ENCODE results near the gene ABCA2. TPM values are rescaled to one million over a fixed set of nuclear protein-coding genes. Genes with fewer than 3 reads are reported as not detected.

Gene ABCA2
- total and polyA plus RNA-seq, 4 donors = 13.4 to 39.0 (median 16.5) TPM

- peaks cover 8 to 39% (median 24%) of the 10 kb centered on the region in 3 donors for H3K27me3 ChIP-seq (ENCODE audit: control insufficient read depth in 3 of 3, insufficient read depth in 3 of 3, low read length in 2 of 3)
- H3K4me1 ChIP-seq (ENCODE audit: control insufficient read depth in 5 of 5, insufficient read depth in 5 of 5, low read length in 5 of 5) = peaks cover 0 to 14% (median 0%) of the 10 kb centered on the region in 5 donors
- no peak overlapping the region for H3K9ac ChIP-seq (ENCODE audit: insufficient read depth in 1 of 2, low read length in 2 of 2)
- ATAC-seq (ENCODE audit: insufficient read depth, low FRiP score) (no peak), DNase-seq (no peak)
- H3K36me3 ChIP-seq (ENCODE audit: control insufficient read depth in 4 of 4, insufficient read depth in 4 of 4, low read length in 4 of 4) = peaks cover 0 to 6% (median 0%) of the 10 kb centered on the region in 4 donors
- no peak for TF ChIP-seq CTCF (IDR thresholded peaks at IDR 0.05; ENCODE audit: control extremely low read depth, extremely low read depth)
- peaks cover 0 to 3% (median 0%) of the 10 kb centered on the region in 4 donors for H3K9me3 ChIP-seq (ENCODE audit: control insufficient read depth in 4 of 4, insufficient read depth in 3 of 4, low read length in 3 of 4)
- H3K4me3 ChIP-seq = peak overlapping the region; percentile 59
- peak overlapping the region; percentile 73 to 74 for H3K27ac ChIP-seq (ENCODE audit: low read depth in 1 of 2, low read length in 1 of 2)
- 17% methylated on average over 18 of the region's 18 CpGs for WGBS, 2 donors
Measured at GRCh38 chr9:137044502-137045177, 16.6 kb upstream of the ABCA2 start.

GRCh38 chr9:137044037-137044436 is 16.0 kb upstream of the ABCA2 start:
- H3K4me1 ChIP-seq (ENCODE audit: control insufficient read depth in 5 of 5, insufficient read depth in 5 of 5, low read length in 5 of 5) = peaks cover 0 to 14% (median 0%) of the 10 kb centered on the region in 5 donors
- H3K27ac ChIP-seq (ENCODE audit: low read depth in 1 of 2, low read length in 1 of 2) = peak overlapping the region in 1 of 2 donors; percentile 74
- peaks cover 0 to 10% (median 0%) of the 10 kb centered on the region in 4 donors for H3K36me3 ChIP-seq (ENCODE audit: control insufficient read depth in 4 of 4, insufficient read depth in 4 of 4, low read length in 4 of 4)
- WGBS, 2 donors = 49 to 63% methylated on average over 12 of the region's 12 CpGs
- ATAC-seq (ENCODE audit: insufficient read depth, low FRiP score) = no peak
- H3K4me3 ChIP-seq = no peak overlapping the region
- H3K27me3 ChIP-seq (ENCODE audit: control insufficient read depth in 3 of 3, insufficient read depth in 3 of 3, low read length in 2 of 3) = peaks cover 8 to 32% (median 23%) of the 10 kb centered on the region in 3 donors
- no peak for DNase-seq
- peaks cover 0 to 1% (median 0%) of the 10 kb centered on the region in 4 donors for H3K9me3 ChIP-seq (ENCODE audit: control insufficient read depth in 4 of 4, insufficient read depth in 3 of 4, low read length in 3 of 4)
- no peak for TF ChIP-seq CTCF (IDR thresholded peaks at IDR 0.05; ENCODE audit: control extremely low read depth, extremely low read depth)
- H3K9ac ChIP-seq (ENCODE audit: insufficient read depth in 1 of 2, low read length in 2 of 2) = no peak overlapping the region

GRCh38 chr9:137042751-137043727 is 15.0 kb upstream of the ABCA2 start:
- H3K9me3 ChIP-seq (ENCODE audit: control insufficient read depth in 4 of 4, insufficient read depth in 3 of 4, low read length in 3 of 4) = no peaks in the 10 kb centered on the region
- H3K4me1 ChIP-seq (ENCODE audit: control insufficient read depth in 5 of 5, insufficient read depth in 5 of 5, low read length in 5 of 5) = peaks cover 0 to 14% (median 0%) of the 10 kb centered on the region in 5 donors
- 66 to 72% methylated on average over 36 of the region's 36 CpGs for WGBS, 2 donors
- DNase-seq (no peak), ATAC-seq (ENCODE audit: insufficient read depth, low FRiP score) (no peak)
- no peak overlapping the region for H3K9ac ChIP-seq (ENCODE audit: insufficient read depth in 1 of 2, low read length in 2 of 2)
- peaks cover 0 to 13% (median 0%) of the 10 kb centered on the region in 4 donors for H3K36me3 ChIP-seq (ENCODE audit: control insufficient read depth in 4 of 4, insufficient read depth in 4 of 4, low read length in 4 of 4)
- H3K4me3 ChIP-seq = no peak overlapping the region
- peak overlapping the region; percentile 24 to 72 for H3K27ac ChIP-seq (ENCODE audit: low read depth in 1 of 2, low read length in 1 of 2)
- peaks cover 8 to 26% (median 20%) of the 10 kb centered on the region in 3 donors for H3K27me3 ChIP-seq (ENCODE audit: control insufficient read depth in 3 of 3, insufficient read depth in 3 of 3, low read length in 2 of 3)
- TF ChIP-seq CTCF (IDR thresholded peaks at IDR 0.05; ENCODE audit: control extremely low read depth, extremely low read depth) = no peak
